GM23338 (cell line): ENCODE measurements around the gene CHSY1. TPM values are rescaled to one million over a fixed set of nuclear protein-coding genes. Genes with fewer than 3 reads are reported as not detected.

Source experiments
- ATAC-seq: fragments of 200-7000 bp; cut with Tn5 transposase; 3 replicates; pipeline ENCODE4 v1.9.1; 2020
- DNase-seq: peaks from one replicate; pipeline ENCODE4 v3.0.0-alpha.2; 2015; ENCODE audit warnings: low spot score
- H2AFZ ChIP-seq: fragments of 200-600 bp; sonication (generic); 2 replicates; pipeline ENCODE4 v1.8.0; 2016; ENCODE audit warnings: antibody characterized with exemption, mild to moderate bottlenecking, moderate library complexity
- H3F3A ChIP-seq: fragments of 200-600 bp; sonication (generic); replicated peaks from 2 replicates; pipeline ENCODE4 v1.8.0; 2017; ENCODE audit warnings: antibody characterized with exemption, mixed run types, low read depth
- H3K27ac ChIP-seq: fragments of 200-600 bp; sonication (generic); 2 replicates; pipeline ENCODE4 v1.6.1; 2016; ENCODE audit warnings: low read depth
- H3K27me3 ChIP-seq: fragments of 200-600 bp; sonication (generic); 2 replicates; pipeline ENCODE4 v1.8.0; 2016; ENCODE audit warnings: mild to moderate bottlenecking, mixed run types, moderate library complexity; ENCODE audit not compliant: insufficient read depth
- H3K36me3 ChIP-seq: fragments of 200-600 bp; sonication (generic); 2 replicates; pipeline ENCODE4 v1.8.0; 2016; ENCODE audit warnings: mild to moderate bottlenecking; ENCODE audit not compliant: insufficient read depth
- H3K4me1 ChIP-seq: fragments of 200-600 bp; sonication (generic); 2 replicates; pipeline ENCODE4 v1.8.0; 2016; ENCODE audit warnings: mild to moderate bottlenecking, moderate library complexity; ENCODE audit not compliant: insufficient read depth
- H3K4me2 ChIP-seq: fragments of 200-600 bp; sonication (generic); 2 replicates; pipeline ENCODE4 v1.7.1; 2017; ENCODE audit warnings: mixed run types
- H3K4me3 ChIP-seq: fragments of 200-600 bp; sonication (generic); 2 replicates; pipeline ENCODE4 v1.6.1; 2016; ENCODE audit warnings: mixed run types
- H3K79me2 ChIP-seq: fragments of 200-600 bp; sonication (generic); replicated peaks from 2 replicates; pipeline ENCODE4 v1.8.0; 2017; ENCODE audit warnings: mild to moderate bottlenecking; ENCODE audit not compliant: insufficient read depth
- H3K9me2 ChIP-seq: fragments of 200-600 bp; sonication (generic); 2 replicates; pipeline ENCODE4 v1.8.0; 2017; ENCODE audit not compliant: insufficient read depth
- H4K20me1 ChIP-seq: fragments of 200-600 bp; sonication (generic); replicated peaks from 2 replicates; pipeline ENCODE4 v1.8.0; 2017; ENCODE audit warnings: mild to moderate bottlenecking; ENCODE audit not compliant: insufficient read depth
- H3K27ac Mint-ChIP-seq: 2 replicates; pipeline ENCODE4 v1.8.0; 2020; ENCODE audit warnings: inconsistent platforms, mild to moderate bottlenecking, moderate library complexity, mixed read lengths
- H3K27me3 Mint-ChIP-seq: 3 replicates; pipeline ENCODE4 v1.8.0; 2022; ENCODE audit warnings: low read depth, mild to moderate bottlenecking, moderate library complexity, mixed read lengths, inconsistent platforms; ENCODE audit not compliant: insufficient read depth, poor library complexity
- H3K36me3 Mint-ChIP-seq: 3 replicates; pipeline ENCODE4 v1.8.0; 2021; ENCODE audit warnings: low read depth, mild to moderate bottlenecking, inconsistent platforms, moderate library complexity, mixed read lengths
- H3K4me1 Mint-ChIP-seq: 3 replicates; pipeline ENCODE4 v1.8.0; 2020; ENCODE audit warnings: mild to moderate bottlenecking, inconsistent platforms, mixed read lengths
- H3K4me3 Mint-ChIP-seq: 3 replicates; pipeline ENCODE4 v1.8.0; 2021; ENCODE audit warnings: moderate library complexity, mild to moderate bottlenecking, inconsistent platforms, mixed read lengths
- H3K9me3 Mint-ChIP-seq: 3 replicates; pipeline ENCODE4 v1.8.0; 2020; ENCODE audit warnings: moderate library complexity, mild to moderate bottlenecking, inconsistent platforms, mixed read lengths
- EZH2phosphoT487 ChIP-seq: fragments of 200-600 bp; sonication (generic); IDR thresholded peaks from one replicate; pipeline ENCODE4 v1.8.1; 2018; ENCODE audit warnings: antibody characterized with exemption; ENCODE audit not compliant: unreplicated experiment
- ZNF114 ChIP-seq: fragments of 250-450 bp; sonication (Bioruptor Pico); IDR thresholded peaks from 2 replicates; pipeline ENCODE4 v1.5.0; 2020; ENCODE audit warnings: mild to moderate bottlenecking, moderate library complexity
- ZNF331 ChIP-seq: fragments of 250-450 bp; sonication (Bioruptor Pico); IDR thresholded peaks from 2 replicates; pipeline ENCODE4 v1.5.0; 2020; ENCODE audit warnings: low read depth, mild to moderate bottlenecking, moderate library complexity
- polyA plus RNA-seq: library from polyadenylated mRNA; unstranded; fragments of >200 nt; fragmentation: Nextera tagmentation; extraction: Ambion mirVana; gene quantifications from 2 replicates; pipeline ENCODE4 v1.2.1, GENCODE V29; 2016
- total RNA-seq: library from RNA; depleted of rRNA; stranded (reverse); fragments of >200 nt; shearing (Covaris generic); gene quantifications from 2 replicates; pipeline ENCODE4 v1.2.3, GENCODE V29; 2014
- TF ChIP-seq, protein P1 (sequence below): IDR thresholded peaks from 2 replicates; pipeline ENCODE4 v1.6.1; 2016; ENCODE audit warnings: antibody characterized with exemption
- TF ChIP-seq, protein P2 (sequence below): IDR thresholded peaks from one replicate; pipeline ENCODE4 v1.6.1; 2018; ENCODE audit warnings: antibody characterized with exemption; ENCODE audit not compliant: unreplicated experiment
- TF ChIP-seq, protein P3 (sequence below), 2 experiments: fragments of 200-600 bp in 1 of 2; sonication (generic) in 1 of 2; conservative IDR thresholded peaks; 2 replicates each; pipeline versions ENCODE4 v1.5.1 to v1.6.1; 2016 to 2017; ENCODE audit warnings: antibody characterized with exemption in 2 of 2, low read depth in 2 of 2, mild to moderate bottlenecking in 2 of 2, moderate library complexity in 1 of 2

CHSY1 gene
- total and polyA plus RNA-seq, 2 experiments from 2014 or later, result 9.8 to 47.7 TPM

DNA sequence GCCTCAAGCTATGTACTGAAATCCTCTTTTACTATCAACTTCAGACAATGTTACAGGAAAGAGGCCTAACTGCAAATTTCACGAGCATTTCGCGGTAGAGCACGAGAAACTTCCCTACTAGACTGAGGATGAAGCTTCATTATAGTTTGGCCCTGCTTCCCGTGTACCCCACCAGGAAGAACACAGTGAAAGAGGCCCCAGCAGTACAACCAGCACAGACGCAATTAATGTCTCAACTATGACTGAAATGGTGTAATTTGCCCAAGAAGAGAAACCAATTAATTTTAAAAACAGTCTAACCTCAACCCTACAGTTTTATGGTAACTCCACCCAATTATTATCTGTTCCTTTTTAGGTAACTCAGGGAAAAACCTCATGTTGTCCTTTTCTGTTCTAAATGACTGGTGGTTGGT is 12.1 kb downstream of the CHSY1 start:
- DNase-seq, result no peak
- TF ChIP-seq, protein P1, sequence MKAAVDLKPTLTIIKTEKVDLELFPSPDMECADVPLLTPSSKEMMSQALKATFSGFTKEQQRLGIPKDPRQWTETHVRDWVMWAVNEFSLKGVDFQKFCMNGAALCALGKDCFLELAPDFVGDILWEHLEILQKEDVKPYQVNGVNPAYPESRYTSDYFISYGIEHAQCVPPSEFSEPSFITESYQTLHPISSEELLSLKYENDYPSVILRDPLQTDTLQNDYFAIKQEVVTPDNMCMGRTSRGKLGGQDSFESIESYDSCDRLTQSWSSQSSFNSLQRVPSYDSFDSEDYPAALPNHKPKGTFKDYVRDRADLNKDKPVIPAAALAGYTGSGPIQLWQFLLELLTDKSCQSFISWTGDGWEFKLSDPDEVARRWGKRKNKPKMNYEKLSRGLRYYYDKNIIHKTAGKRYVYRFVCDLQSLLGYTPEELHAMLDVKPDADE, result no peak
- TF ChIP-seq, protein P2, sequence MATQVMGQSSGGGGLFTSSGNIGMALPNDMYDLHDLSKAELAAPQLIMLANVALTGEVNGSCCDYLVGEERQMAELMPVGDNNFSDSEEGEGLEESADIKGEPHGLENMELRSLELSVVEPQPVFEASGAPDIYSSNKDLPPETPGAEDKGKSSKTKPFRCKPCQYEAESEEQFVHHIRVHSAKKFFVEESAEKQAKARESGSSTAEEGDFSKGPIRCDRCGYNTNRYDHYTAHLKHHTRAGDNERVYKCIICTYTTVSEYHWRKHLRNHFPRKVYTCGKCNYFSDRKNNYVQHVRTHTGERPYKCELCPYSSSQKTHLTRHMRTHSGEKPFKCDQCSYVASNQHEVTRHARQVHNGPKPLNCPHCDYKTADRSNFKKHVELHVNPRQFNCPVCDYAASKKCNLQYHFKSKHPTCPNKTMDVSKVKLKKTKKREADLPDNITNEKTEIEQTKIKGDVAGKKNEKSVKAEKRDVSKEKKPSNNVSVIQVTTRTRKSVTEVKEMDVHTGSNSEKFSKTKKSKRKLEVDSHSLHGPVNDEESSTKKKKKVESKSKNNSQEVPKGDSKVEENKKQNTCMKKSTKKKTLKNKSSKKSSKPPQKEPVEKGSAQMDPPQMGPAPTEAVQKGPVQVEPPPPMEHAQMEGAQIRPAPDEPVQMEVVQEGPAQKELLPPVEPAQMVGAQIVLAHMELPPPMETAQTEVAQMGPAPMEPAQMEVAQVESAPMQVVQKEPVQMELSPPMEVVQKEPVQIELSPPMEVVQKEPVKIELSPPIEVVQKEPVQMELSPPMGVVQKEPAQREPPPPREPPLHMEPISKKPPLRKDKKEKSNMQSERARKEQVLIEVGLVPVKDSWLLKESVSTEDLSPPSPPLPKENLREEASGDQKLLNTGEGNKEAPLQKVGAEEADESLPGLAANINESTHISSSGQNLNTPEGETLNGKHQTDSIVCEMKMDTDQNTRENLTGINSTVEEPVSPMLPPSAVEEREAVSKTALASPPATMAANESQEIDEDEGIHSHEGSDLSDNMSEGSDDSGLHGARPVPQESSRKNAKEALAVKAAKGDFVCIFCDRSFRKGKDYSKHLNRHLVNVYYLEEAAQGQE, result no peak
- TF ChIP-seq, protein P3, sequence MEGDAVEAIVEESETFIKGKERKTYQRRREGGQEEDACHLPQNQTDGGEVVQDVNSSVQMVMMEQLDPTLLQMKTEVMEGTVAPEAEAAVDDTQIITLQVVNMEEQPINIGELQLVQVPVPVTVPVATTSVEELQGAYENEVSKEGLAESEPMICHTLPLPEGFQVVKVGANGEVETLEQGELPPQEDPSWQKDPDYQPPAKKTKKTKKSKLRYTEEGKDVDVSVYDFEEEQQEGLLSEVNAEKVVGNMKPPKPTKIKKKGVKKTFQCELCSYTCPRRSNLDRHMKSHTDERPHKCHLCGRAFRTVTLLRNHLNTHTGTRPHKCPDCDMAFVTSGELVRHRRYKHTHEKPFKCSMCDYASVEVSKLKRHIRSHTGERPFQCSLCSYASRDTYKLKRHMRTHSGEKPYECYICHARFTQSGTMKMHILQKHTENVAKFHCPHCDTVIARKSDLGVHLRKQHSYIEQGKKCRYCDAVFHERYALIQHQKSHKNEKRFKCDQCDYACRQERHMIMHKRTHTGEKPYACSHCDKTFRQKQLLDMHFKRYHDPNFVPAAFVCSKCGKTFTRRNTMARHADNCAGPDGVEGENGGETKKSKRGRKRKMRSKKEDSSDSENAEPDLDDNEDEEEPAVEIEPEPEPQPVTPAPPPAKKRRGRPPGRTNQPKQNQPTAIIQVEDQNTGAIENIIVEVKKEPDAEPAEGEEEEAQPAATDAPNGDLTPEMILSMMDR (conservative IDR thresholded peaks at IDR 0.05; ENCODE audit: low read depth in 2 of 2), result no peak
- no peak for TF ChIP-seq ZNF114
- no peak for TF ChIP-seq EZH2phosphoT487

DNA sequence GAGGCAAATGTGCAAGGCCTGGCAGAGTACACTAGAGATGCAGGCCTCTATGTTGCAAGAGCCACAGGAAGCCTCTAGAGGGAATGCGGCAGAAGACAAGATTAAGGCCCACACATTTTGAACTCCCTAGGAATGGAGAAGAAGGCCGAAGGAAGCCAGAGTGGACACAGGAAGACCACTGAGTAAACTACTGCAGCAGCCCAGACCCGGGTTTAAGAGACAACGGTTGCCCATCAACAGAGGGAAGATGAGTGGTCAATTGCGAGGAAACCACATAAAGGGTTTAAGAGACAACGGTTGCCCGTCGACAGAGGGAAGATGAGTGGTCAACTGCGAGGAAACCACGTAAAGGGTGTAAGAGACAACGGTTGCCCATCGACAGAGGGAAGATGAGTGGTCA is 14.6 kb downstream of the CHSY1 start:
- H3K27ac ChIP-seq, result no peak overlapping the region
- no peak for ATAC-seq
- no peaks in the 10 kb centered on the region for H3K9me3 Mint-ChIP-seq
- no peak for TF ChIP-seq ZNF331
- TF ChIP-seq, protein P3 (conservative IDR thresholded peaks at IDR 0.05; ENCODE audit: low read depth in 2 of 2), result no peak
- TF ChIP-seq, protein P1, result no peak

More for the DNA sequence above, 12.1 kb downstream of the CHSY1 start:
- Histone ChIP-seq H3K27me3 (no peaks in the 10 kb centered on the region), H2AFZ (no peak overlapping the region), H3K4me3 (no peak overlapping the region), H3K4me2 (0 out of 2 replicates have a peak overlapping the region, but pooled peaks have one; percentile 25), H3K4me1 (peaks cover 32% of the 10 kb centered on the region), H3K9me2 (no peaks in the 10 kb centered on the region), H3K27ac (no peak overlapping the region), H3F3A (no peaks in the 10 kb centered on the region), H3K79me2 (peaks cover 100% of the 10 kb centered on the region), H3K36me3 (peaks cover 6% of the 10 kb centered on the region; the same call in 1 of the 2 replicates), H4K20me1 (peaks cover 62% of the 10 kb centered on the region)
- H3K4me3 Mint-ChIP-seq, result no peak overlapping the region
- H3K9me3 Mint-ChIP-seq, result no peaks in the 10 kb centered on the region
- no peak for ATAC-seq
- peaks cover 40% of the 10 kb centered on the region for H3K4me1 Mint-ChIP-seq
- H3K36me3 Mint-ChIP-seq, result peaks cover 17% of the 10 kb centered on the region
- no peak overlapping the region for H3K27ac Mint-ChIP-seq
- H3K27me3 Mint-ChIP-seq, result peaks cover 3% of the 10 kb centered on the region

More for the DNA sequence above, 14.6 kb downstream of the CHSY1 start:
- no peak overlapping the region for H3K4me3 ChIP-seq
- Mint-ChIP-seq H3K36me3 (peaks cover 33% of the 10 kb centered on the region), H3K27ac (no peak overlapping the region), H3K27me3 (peaks cover 3% of the 10 kb centered on the region), H3K4me1 (peaks cover 32% of the 10 kb centered on the region), H3K4me3 (no peak overlapping the region)
- H3K79me2 ChIP-seq, result peaks cover 100% of the 10 kb centered on the region
- no peak overlapping the region for H2AFZ ChIP-seq
- peaks cover 23% of the 10 kb centered on the region for H3K4me1 ChIP-seq
- no peaks in the 10 kb centered on the region for H3K27me3 ChIP-seq
- peaks cover 6% of the 10 kb centered on the region; the same call in 1 of the 2 replicates for H3K36me3 ChIP-seq
- peaks cover 55% of the 10 kb centered on the region for H4K20me1 ChIP-seq
- H3K9me2 ChIP-seq, result no peaks in the 10 kb centered on the region
- H3F3A ChIP-seq, result no peaks in the 10 kb centered on the region
- H3K4me2 ChIP-seq, result no peak overlapping the region
- no peak for DNase-seq
